Measurements from ENCODE around the gene CSTPP1. TPM values are rescaled to one million over a fixed set of nuclear protein-coding genes. Genes with fewer than 3 reads are reported as not detected.

Gene CSTPP1
- total and polyA plus RNA-seq, 2 donors (not counting 3 experiments of a cell fraction or from before 2014, with no cell fraction given): 25.9 to 38.2 TPM

DNA sequence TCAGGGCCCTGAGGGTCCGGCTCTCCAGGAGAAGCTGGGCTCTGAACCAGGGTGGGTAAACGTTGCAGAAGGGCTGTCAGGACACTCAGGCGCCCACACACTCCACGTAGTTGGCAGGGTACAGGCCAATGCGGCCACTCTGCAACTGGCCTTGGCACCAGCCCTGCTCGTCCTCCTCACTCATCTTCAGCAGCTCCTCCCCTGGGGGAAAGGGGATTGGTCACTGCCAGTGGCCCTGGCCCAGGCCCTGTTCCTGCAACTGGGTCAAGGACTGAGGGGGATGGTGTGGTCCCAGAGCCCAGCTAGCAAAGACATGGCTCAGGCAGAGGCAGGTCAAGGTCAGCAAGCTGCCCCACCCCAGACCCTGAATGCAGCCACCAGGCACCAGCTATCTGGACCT lies 241.3 kb downstream of the CSTPP1 start:
- peaks cover 35% of the 10 kb centered on the region for H3K79me2 ChIP-seq (ENCODE audit: control insufficient read depth, insufficient read depth, low read length)
- no peak overlapping the region for H3K4me3 ChIP-seq (replicated peaks in 1 of 3; ENCODE audit: insufficient read depth in 1 of 3, low read depth in 1 of 3, low read length in 3 of 3)
- CTCF ChIA-PET: interaction anchor here (0.9 to 5.3 kb wide), 8 partner anchors 9 to 176 kb away, joined by 3 to 67 read pairs (median 6); partner anchors contain the start of genes ACP2, DDB2, MYBPC3 and NR1H3
- no peaks in the 10 kb centered on the region for H4K20me1 ChIP-seq (replicated peaks; ENCODE audit: control insufficient read depth, extremely low read depth, insufficient read depth, low read length)
- no peaks in the 10 kb centered on the region for H3K9me1 ChIP-seq (replicated peaks; ENCODE audit: control insufficient read depth, extremely low read depth, insufficient read depth, low read length)
- dilution Hi-C loops (cut with MboI; ENCODE audit: extremely low pct_ligation_motif_present, low sequenced_read_pairs) (no loop called here), intact Hi-C loops (cut with micrococcal nuclease) (loop anchor here (1.0 kb wide), 6 partner anchors 7 to 230 kb away; partner anchors contain the start of genes DDB2 and SLC39A13)
- no TSS peak for BruUV-seq (replicated peaks)
- no peaks in the 10 kb centered on the region for H3K27me3 ChIP-seq (ENCODE audit: control insufficient read depth in 2 of 2, insufficient read depth in 2 of 2, low read length in 2 of 2)
- H3K27ac ChIP-seq (ENCODE audit: insufficient read depth, low read depth, low read length): no peak overlapping the region
- TF ChIP-seq POLR2A (IDR thresholded peaks at IDR 0.05; ENCODE audit: low read depth, low read length): no peak
- no peak for TF ChIP-seq EZH2 (IDR thresholded peaks at IDR 0.05; ENCODE audit: borderline replicate concordance, low read depth, low read length, severe bottlenecking)
- TF ChIP-seq CTCF (IDR thresholded peaks at IDR 0.05; ENCODE audit: extremely low read depth in 1 of 2, insufficient read depth in 1 of 2, low read depth in 1 of 2, low read length in 2 of 2): no peak
- no peak for TF ChIP-seq GATA2 (IDR thresholded peaks at IDR 0.05; ENCODE audit: insufficient read depth, insufficient read length, low read depth, low read length)
- TF ChIP-seq MAX (IDR thresholded peaks at IDR 0.05; ENCODE audit: insufficient read depth, insufficient read length): no peak
- no peak for TF ChIP-seq JUN (IDR thresholded peaks at IDR 0.05; ENCODE audit: borderline replicate concordance, insufficient read depth, insufficient read length, low read depth)
- TF ChIP-seq FOS (IDR thresholded peaks at IDR 0.05; ENCODE audit: borderline replicate concordance, insufficient read depth, low read length): no peak
- no peak for TF ChIP-seq MYC (IDR thresholded peaks at IDR 0.05; ENCODE audit: low read depth, low read length)
- TF ChIP-seq POLR2AphosphoS5 (IDR thresholded peaks at IDR 0.05; ENCODE audit: insufficient read depth, low read depth, low read length): no peak
- DNase-seq (ENCODE audit: low read depth, low spot score): no peak
- H3K9me3 ChIP-seq (replicated peaks; ENCODE audit: control insufficient read depth, insufficient read depth, low read length): no peaks in the 10 kb centered on the region
- POLR2A ChIA-PET: no interaction called here
- FAIRE-seq: no peak
- H3K4me1 ChIP-seq (ENCODE audit: control insufficient read depth, extremely low read depth, insufficient read depth, low read length): peaks cover 13% of the 10 kb centered on the region
- H3K9ac ChIP-seq (replicated peaks; ENCODE audit: extremely low read depth, insufficient read depth, low read length): no peak overlapping the region
- peak overlapping the region; percentile 61 for H2AFZ ChIP-seq (ENCODE audit: low read depth, low read length)
- H3K4me2 ChIP-seq (ENCODE audit: insufficient read depth, low read length): no peak overlapping the region
- peaks cover 5 to 21% of the 10 kb centered on the region in 2 experiments for H3K36me3 ChIP-seq (ENCODE audit: control insufficient read depth in 2 of 2, extremely low read depth in 1 of 2, insufficient read depth in 2 of 2, low read length in 2 of 2)

All from endothelial cell of umbilical vein (primary cell).